ENCODE results near the gene CDC34.
A peak's percentile ranks its signal among the peaks of the same experiment; 100 is the strongest.

DNA sequence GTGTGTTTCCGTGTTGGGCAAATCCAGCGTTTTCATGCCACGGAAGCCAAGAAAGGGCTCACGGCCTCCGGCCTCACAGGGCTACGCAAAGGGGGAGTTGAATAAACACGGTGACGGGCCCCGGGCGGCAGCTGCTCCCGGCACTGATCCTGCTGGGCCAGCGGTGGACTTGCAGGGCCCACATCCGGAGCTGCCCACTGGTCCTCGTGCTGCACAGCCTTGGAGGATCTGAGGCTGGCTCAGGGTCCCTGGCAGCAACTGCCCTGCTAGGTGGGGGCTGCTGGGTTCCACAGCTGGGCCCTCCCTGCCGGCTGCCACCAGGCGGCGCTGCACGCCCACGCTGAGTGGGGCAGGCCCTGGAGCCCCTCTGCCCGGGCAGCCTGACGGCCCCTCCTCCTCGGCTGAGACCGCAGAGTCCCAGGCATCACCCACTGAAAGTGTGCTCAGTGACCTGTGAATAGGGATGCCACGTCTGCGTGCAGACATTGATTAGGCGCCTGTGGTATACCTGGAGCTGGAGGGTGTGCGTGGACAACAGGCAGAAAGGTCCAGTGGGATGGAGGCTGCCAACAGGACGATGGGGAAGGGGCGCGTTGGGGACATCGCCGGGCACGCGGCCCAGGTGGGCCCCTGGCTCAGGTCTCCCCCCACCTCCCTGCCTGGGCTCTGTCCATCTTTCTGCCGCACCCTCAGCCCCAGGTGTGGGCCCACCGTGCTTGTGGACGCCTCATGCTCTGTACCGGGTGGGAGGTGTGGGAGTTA lies 52.9 kb downstream of the CDC34 start:
- TF ChIP-seq, protein P1, sequence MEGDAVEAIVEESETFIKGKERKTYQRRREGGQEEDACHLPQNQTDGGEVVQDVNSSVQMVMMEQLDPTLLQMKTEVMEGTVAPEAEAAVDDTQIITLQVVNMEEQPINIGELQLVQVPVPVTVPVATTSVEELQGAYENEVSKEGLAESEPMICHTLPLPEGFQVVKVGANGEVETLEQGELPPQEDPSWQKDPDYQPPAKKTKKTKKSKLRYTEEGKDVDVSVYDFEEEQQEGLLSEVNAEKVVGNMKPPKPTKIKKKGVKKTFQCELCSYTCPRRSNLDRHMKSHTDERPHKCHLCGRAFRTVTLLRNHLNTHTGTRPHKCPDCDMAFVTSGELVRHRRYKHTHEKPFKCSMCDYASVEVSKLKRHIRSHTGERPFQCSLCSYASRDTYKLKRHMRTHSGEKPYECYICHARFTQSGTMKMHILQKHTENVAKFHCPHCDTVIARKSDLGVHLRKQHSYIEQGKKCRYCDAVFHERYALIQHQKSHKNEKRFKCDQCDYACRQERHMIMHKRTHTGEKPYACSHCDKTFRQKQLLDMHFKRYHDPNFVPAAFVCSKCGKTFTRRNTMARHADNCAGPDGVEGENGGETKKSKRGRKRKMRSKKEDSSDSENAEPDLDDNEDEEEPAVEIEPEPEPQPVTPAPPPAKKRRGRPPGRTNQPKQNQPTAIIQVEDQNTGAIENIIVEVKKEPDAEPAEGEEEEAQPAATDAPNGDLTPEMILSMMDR (conservative IDR thresholded peaks at IDR 0.05): peak; percentile 86
- no peak for TF ChIP-seq EZH2 (IDR thresholded peaks at IDR 0.05; ENCODE audit: low read depth)
